ENCODE measurements around the gene ATP5PD.
"Not testable (repeated sequence)": the region's sequence is repeated elsewhere in the genome, so short reads cannot be mapped to it uniquely, and the experiment has no call there.

Gene ATP5PD

DNA sequence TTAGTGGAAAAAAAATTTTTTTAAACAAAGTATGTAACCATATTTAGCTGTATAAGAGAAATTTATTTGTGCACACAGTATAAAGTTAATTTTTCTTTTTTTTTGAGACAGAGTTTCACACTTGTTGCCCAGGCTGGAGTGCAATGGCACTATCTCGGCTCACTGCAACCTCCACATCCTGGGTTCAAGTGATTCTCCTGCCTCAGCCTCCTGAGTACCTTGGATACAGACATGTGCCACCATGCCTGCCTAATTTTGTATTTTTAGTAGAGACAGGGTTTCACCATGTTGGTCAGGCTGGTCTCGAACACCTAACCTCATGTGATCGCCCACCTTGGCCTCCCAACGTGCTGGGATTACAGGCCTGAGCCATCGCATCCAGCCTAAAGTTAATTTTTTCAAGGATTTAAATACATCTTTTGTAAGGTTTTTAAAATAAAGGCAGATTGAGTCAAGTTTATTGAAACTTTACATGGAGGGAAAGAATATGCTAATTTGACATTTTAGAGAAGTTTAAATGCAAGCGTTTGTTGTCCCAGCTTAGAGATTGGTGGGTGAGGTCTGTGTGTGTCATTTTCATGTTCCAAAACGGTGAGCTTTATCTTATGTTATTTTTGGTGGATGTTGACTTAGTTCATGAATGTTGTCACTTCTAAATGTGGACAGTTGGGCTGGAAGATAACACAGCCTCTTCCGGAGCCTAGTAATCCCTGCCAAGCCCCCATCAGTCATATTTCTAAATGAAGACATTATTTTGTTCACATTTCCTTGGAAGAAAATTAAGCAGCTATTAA lies 24.9 kb upstream of the ATP5PD start:
- H3K4me1 Mint-ChIP-seq; H3K4me3 Mint-ChIP-seq; H3K36me3 Mint-ChIP-seq (ENCODE audit: insufficient read depth); DNase-seq (ENCODE audit: low spot score in 2 of 2); H3K27me3 Mint-ChIP-seq; H3K9me3 Mint-ChIP-seq; H3K27ac Mint-ChIP-seq (ENCODE audit: low read depth); ATAC-seq (replicated peaks; ENCODE audit: extremely low read depth, poor library complexity, severe bottlenecking): not testable (repeated sequence)

DNA sequence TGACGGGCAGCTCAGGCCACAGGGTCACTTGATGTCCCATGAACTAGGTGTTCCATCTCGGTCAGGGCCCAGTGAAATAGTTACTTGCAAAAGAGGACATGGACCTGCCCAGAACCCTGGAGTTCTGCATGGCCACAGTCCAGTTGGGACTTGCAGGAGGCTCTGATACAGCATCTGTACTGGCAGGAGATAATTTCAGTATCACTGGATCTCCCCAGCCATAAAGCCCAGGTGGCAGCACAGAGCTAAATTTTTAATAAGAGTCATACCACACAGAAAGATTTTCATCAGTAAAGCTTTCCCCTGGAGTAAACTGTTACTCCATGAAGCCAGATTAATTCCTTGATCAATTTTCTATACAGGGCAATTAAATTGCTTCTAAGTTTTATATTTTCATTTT lies 23.0 kb upstream of the ATP5PD start:
- peaks cover 3% of the 10 kb centered on the region for H3K36me3 Mint-ChIP-seq (ENCODE audit: insufficient read depth)
- peaks cover 12% of the 10 kb centered on the region for H3K4me1 Mint-ChIP-seq
- ATAC-seq (replicated peaks; ENCODE audit: extremely low read depth, poor library complexity, severe bottlenecking) = peak; percentile 32
- no peaks in the 10 kb centered on the region for H3K27me3 Mint-ChIP-seq
- H3K27ac Mint-ChIP-seq (ENCODE audit: low read depth) = no peak overlapping the region
- H3K9me3 Mint-ChIP-seq = no peaks in the 10 kb centered on the region
- H3K4me3 Mint-ChIP-seq = no peak overlapping the region
- no peak for DNase-seq (ENCODE audit: low spot score in 2 of 2)

DNA sequence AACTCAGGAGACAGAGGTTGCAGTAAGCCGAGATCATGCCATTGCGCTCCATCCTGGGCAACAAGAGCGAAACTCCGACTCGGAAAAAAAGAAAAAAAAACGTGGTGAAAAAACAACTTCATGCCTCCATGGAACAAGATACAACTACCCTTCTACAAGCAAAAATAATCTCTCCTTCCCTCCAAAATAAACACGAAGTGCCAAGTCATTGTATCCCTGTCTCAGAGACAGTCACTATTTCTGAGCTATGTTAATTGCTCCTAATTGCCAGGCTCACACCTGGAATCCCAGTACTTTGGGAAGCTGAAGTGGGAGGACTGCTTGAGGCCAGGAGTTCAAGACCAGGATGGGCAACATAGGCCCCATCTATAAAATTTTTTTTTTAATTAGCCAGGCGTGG lies 22.0 kb upstream of the ATP5PD start:
- no peak overlapping the region for H3K27ac Mint-ChIP-seq (ENCODE audit: low read depth)
- peaks cover 12% of the 10 kb centered on the region for H3K4me1 Mint-ChIP-seq
- H3K4me3 Mint-ChIP-seq = no peak overlapping the region

DNA sequence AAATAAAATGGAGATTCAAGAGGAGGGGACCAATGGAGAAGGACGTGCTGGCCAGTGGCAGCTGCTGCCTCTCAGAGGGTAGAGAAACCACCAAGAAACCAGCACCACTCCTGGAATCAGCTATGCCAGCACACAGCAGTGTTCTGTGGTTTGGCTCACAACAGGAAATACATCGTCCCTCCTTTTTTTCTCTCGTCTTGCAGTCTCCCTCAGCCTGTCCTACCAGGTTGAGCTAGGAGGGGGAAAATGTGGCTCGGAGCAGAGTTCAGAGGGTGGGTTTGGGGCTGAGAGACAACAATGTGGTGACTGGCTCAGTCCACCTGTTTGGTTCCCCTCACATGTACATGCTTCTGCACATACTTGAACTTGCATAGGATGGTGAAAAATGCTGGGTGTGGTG lies 21.1 kb upstream of the ATP5PD start:
- H3K36me3 Mint-ChIP-seq (ENCODE audit: insufficient read depth) = peaks cover 3% of the 10 kb centered on the region
- H3K9me3 Mint-ChIP-seq = no peaks in the 10 kb centered on the region
- H3K27ac Mint-ChIP-seq (ENCODE audit: low read depth) = peak overlapping the region; percentile 44
- no peak overlapping the region for H3K4me3 Mint-ChIP-seq
- H3K4me1 Mint-ChIP-seq = peaks cover 12% of the 10 kb centered on the region
- DNase-seq (ENCODE audit: low spot score in 2 of 2) (no peak), ATAC-seq (replicated peaks; ENCODE audit: extremely low read depth, poor library complexity, severe bottlenecking) (peak; percentile 46)
- no peaks in the 10 kb centered on the region for H3K27me3 Mint-ChIP-seq

More for the DNA sequence above, 22.0 kb upstream of the ATP5PD start:
- Mint-ChIP-seq H3K27me3 (no peaks in the 10 kb centered on the region), H3K36me3 (ENCODE audit: insufficient read depth) (peaks cover 2% of the 10 kb centered on the region), H3K9me3 (no peaks in the 10 kb centered on the region)
- ATAC-seq (replicated peaks; ENCODE audit: extremely low read depth, poor library complexity, severe bottlenecking) (no peak), DNase-seq (ENCODE audit: low spot score in 2 of 2) (no peak)

DNA sequence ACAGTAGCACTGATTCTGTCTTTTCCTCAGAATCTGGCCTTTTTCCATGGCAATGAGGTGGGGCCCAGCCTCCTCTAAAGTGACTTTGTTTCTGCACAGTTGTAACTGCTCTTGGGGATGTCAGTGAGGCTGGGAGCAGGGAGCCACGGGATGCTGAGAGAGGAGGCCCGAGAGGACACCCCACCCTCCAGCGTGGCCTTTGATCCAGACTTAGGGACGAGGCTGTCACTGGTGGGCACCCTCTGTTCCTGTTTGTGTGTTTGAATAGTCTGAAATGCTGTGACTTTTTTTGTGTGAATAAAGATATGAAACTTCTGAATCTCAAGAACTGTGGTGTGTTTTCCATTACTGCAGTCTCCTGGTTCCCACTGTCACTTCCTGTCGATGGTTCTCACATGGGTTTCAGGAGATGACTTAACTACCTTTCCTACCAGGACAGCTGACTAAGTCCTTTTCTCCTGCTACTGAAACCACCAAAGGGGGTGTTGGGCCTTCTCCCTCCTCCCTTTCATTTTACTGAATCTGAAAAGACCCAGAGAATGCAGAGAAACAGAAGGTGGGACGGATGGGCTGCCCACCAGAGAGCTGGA lies 18.9 kb upstream of the ATP5PD start:
- ATAC-seq (replicated peaks; ENCODE audit: extremely low read depth, poor library complexity, severe bottlenecking) = no peak
- Mint-ChIP-seq H3K27ac (ENCODE audit: low read depth) (no peak overlapping the region), H3K36me3 (ENCODE audit: insufficient read depth) (peaks cover 18% of the 10 kb centered on the region), H3K9me3 (no peaks in the 10 kb centered on the region), H3K4me1 (peaks cover 12% of the 10 kb centered on the region), H3K27me3 (no peaks in the 10 kb centered on the region), H3K4me3 (no peak overlapping the region)
- DNase-seq (ENCODE audit: low spot score in 2 of 2) = no peak

DNA sequence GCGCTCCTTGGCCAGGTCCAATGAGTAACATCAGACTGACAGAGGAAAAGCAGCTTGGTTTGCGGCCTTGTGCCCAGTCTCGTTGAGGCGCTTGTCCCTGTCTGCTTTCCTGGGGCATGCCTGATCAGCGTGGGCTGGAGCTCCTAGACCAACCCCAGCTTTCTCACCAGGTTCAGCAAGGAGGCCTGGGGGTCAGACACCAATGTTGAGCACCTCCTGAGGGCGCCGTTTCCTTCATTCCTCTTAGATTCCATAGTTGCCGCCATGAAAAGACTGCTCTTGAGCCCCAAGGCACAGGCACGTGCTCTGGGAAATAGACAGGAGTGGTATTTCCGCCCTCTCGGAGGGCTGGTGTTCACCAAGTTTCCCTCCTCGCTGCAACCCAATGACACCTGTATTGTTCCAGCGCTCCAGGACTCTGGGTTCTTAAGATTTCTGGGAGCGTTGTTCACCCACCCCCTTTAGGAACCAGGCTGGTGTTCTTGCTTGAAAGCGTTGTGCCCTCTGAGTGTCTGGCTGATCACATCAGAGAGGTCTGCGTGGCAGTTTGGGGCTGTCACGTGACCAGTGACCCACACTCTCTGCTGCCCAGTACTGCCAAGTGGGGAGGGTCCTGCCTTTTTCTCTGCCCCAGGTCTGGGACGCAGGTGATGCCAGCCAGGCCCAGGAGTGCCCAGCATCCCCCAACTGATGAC lies 18.2 kb upstream of the ATP5PD start:
- no peak for DNase-seq (ENCODE audit: low spot score in 2 of 2)
- Mint-ChIP-seq H3K4me1 (peaks cover 12% of the 10 kb centered on the region), H3K36me3 (ENCODE audit: insufficient read depth) (peaks cover 20% of the 10 kb centered on the region), H3K4me3 (no peak overlapping the region), H3K9me3 (no peaks in the 10 kb centered on the region), H3K27ac (ENCODE audit: low read depth) (no peak overlapping the region), H3K27me3 (no peaks in the 10 kb centered on the region)
- no peak for ATAC-seq (replicated peaks; ENCODE audit: extremely low read depth, poor library complexity, severe bottlenecking)

DNA sequence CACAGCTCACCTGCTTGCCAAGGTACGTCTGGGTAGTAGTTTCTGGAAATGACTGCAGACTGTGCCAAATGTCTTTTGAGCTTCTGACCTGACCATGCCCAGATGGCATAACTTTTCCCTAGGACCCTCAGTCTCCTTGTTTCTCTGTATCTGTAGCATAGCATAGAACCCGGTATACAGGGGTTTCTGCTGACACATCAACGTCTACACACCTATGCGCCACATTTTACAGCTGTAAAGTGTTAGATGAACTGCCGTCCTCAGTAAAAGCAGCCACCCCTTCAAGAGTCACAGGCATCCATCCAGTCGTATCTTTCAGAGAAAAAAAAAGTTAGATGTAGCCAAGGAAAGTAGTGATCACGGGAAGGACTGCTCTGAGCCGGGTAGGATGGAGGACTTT lies 17.7 kb upstream of the ATP5PD start:
- Mint-ChIP-seq H3K4me1 (peaks cover 12% of the 10 kb centered on the region), H3K4me3 (no peak overlapping the region), H3K36me3 (ENCODE audit: insufficient read depth) (peaks cover 23% of the 10 kb centered on the region), H3K27me3 (no peaks in the 10 kb centered on the region), H3K9me3 (no peaks in the 10 kb centered on the region), H3K27ac (ENCODE audit: low read depth) (no peak overlapping the region)
- no peak for ATAC-seq (replicated peaks; ENCODE audit: extremely low read depth, poor library complexity, severe bottlenecking)
- DNase-seq (ENCODE audit: low spot score in 2 of 2) = no peak

DNA sequence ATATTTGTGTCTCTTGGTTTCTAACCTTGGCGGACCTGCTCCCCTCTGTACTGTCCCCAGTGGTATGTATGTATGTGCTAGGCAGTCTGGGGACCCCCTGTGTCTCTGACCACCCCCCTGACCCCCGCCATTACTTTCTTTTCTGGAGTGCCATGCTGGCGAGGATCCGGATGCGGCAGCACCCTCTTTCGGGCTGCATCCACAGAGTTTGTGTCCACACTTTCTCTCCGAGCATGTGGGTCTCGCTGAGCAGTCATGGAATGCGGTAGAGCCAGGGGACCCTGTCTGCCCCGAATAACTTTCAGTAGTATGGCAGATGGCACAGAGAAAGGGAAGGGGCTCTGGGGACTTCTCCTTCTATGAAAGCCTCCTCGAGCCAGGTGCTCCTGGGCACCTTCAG lies 17.3 kb upstream of the ATP5PD start:
- Mint-ChIP-seq H3K9me3 (no peaks in the 10 kb centered on the region), H3K4me1 (peaks cover 12% of the 10 kb centered on the region), H3K4me3 (no peak overlapping the region), H3K27ac (ENCODE audit: low read depth) (no peak overlapping the region), H3K36me3 (ENCODE audit: insufficient read depth) (peaks cover 25% of the 10 kb centered on the region), H3K27me3 (no peaks in the 10 kb centered on the region)
- no peak for DNase-seq (ENCODE audit: low spot score in 2 of 2)
- no peak for ATAC-seq (replicated peaks; ENCODE audit: extremely low read depth, poor library complexity, severe bottlenecking)

DNA sequence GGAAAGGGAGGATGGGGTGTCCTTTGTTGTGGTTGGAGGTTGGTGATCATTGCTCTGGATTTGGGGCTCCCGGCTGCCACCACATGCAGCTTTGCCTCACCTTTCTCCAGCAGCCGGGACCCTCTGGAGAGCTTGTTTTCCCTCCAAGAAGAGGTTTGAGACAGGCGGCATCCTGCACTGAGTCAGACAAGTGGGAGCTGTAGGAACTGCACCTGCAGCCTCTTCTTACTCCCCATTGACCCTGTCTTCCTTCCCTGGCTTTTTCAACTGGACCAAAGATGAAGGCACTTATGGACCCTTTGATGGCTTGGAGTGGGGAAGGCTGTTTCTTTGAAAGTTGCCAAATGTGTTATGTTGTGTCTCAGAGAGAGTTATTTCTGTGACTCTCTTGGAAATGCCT lies 16.9 kb upstream of the ATP5PD start:
- no peak overlapping the region for H3K4me3 Mint-ChIP-seq
- H3K36me3 Mint-ChIP-seq (ENCODE audit: insufficient read depth) = peaks cover 25% of the 10 kb centered on the region
- ATAC-seq (replicated peaks; ENCODE audit: extremely low read depth, poor library complexity, severe bottlenecking) (no peak), DNase-seq (ENCODE audit: low spot score in 2 of 2) (no peak)
- no peaks in the 10 kb centered on the region for H3K27me3 Mint-ChIP-seq
- no peak overlapping the region for H3K27ac Mint-ChIP-seq (ENCODE audit: low read depth)
- peaks cover 12% of the 10 kb centered on the region for H3K4me1 Mint-ChIP-seq
- H3K9me3 Mint-ChIP-seq = no peaks in the 10 kb centered on the region

DNA sequence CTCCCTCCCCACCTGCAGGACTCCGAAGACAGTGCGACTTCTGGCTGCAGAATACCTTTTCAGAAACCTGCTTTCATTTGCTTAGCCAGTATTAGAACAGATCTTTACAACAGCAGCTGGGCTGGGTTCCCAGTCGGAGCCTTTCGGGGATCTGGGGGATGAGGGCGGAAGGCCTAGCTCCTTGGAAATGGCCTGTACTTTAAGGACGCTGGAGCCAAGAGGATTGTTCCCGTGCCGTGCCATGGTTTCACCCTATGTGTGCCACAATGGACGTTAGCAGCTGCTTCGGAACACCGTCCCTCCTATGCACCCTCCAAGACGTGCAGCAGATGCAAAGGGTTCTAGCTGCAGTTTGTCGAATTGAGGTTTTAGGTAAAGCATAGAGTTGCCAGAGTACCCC lies 16.4 kb upstream of the ATP5PD start:
- ATAC-seq (replicated peaks; ENCODE audit: extremely low read depth, poor library complexity, severe bottlenecking) (no peak), DNase-seq (ENCODE audit: low spot score in 2 of 2) (no peak)
- peaks cover 27% of the 10 kb centered on the region for H3K36me3 Mint-ChIP-seq (ENCODE audit: insufficient read depth)
- no peak overlapping the region for H3K27ac Mint-ChIP-seq (ENCODE audit: low read depth)
- H3K27me3 Mint-ChIP-seq = no peaks in the 10 kb centered on the region
- H3K4me1 Mint-ChIP-seq = peaks cover 12% of the 10 kb centered on the region
- no peaks in the 10 kb centered on the region for H3K9me3 Mint-ChIP-seq
- no peak overlapping the region for H3K4me3 Mint-ChIP-seq

DNA sequence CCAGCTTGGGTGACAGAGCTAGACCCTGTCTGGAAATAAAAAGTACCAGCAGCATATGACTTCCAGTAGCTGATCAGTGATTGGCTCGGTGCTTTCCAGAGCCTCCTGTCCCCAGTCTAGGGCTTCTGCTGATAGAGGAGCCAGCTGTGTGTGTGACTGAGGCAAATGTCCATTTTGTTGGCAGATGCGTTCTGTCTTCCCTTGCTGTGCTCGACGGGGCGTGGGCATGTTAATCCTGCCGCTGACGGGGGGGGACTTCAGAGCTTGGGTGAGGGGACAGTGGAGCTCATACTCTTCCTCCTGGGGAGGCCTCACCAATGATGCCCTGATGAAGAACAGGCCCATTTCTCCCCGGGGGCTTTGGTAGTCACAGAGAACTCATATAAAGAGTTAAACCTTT lies 14.8 kb upstream of the ATP5PD start:
- H3K4me1 Mint-ChIP-seq = peaks cover 5% of the 10 kb centered on the region
- no peak overlapping the region for H3K4me3 Mint-ChIP-seq
- no peaks in the 10 kb centered on the region for H3K27me3 Mint-ChIP-seq
- DNase-seq (ENCODE audit: low spot score in 2 of 2) (no peak), ATAC-seq (replicated peaks; ENCODE audit: extremely low read depth, poor library complexity, severe bottlenecking) (no peak)
- H3K9me3 Mint-ChIP-seq = no peaks in the 10 kb centered on the region
- H3K27ac Mint-ChIP-seq (ENCODE audit: low read depth) = no peak overlapping the region
- peaks cover 31% of the 10 kb centered on the region for H3K36me3 Mint-ChIP-seq (ENCODE audit: insufficient read depth)

DNA sequence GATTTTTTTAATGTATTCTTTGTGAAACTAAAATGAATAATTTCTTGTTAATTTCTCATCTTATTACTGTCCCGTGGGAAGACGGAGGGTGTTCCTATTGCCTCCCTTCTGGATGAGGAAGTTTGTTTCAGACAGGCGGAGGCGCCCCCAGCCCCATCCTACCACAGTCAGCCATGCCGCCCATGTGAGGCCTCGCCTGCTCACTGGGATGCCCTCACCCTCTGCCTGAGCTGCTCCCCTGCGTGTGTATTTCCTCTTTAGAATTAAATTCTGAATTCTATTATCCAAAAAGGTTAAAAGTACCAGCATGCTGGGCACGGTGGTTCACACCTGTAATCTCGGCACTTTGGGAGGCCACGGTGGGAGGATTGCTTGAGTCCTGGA lies 14.3 kb upstream of the ATP5PD start:
- H3K4me3 Mint-ChIP-seq = no peak overlapping the region
- no peaks in the 10 kb centered on the region for H3K9me3 Mint-ChIP-seq
- H3K4me1 Mint-ChIP-seq = no peaks in the 10 kb centered on the region
- no peaks in the 10 kb centered on the region for H3K27me3 Mint-ChIP-seq
- no peak overlapping the region for H3K27ac Mint-ChIP-seq (ENCODE audit: low read depth)
- no peak for ATAC-seq (replicated peaks; ENCODE audit: extremely low read depth, poor library complexity, severe bottlenecking)
- H3K36me3 Mint-ChIP-seq (ENCODE audit: insufficient read depth) = peaks cover 35% of the 10 kb centered on the region
- DNase-seq (ENCODE audit: low spot score in 2 of 2) = no peak
